ENCODE data around the gene GPD2. TPM values are rescaled to one million over a fixed set of nuclear protein-coding genes. Genes with fewer than 3 reads are reported as not detected.

The GPD2 gene
- total and polyA plus RNA-seq, 2 of the 4 experiments (the other 2 are of a cell fraction) = 20.4 to 100 TPM

DNA sequence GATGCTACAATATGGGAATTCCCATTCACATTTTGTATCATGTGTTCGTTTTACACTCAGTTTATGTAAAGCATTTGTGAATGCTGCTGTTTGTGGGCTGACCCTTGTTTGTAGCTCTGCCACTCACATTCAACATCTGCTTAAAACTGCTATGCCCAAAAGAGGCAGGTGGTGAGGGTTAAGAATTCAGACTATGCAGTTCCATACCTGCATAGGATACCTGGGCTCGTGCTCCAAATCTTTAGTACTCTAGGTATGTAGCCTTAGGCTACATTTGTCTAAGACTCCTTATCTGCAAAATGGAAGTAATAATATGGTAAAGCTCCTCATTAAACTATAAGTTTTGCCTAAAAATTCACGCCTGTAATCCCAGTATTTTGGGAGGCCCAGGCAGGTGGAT lies 199.5 kb downstream of the GPD2 start:
- Histone ChIP-seq H3K27me3 (ENCODE audit: control insufficient read depth, insufficient read depth, low read length) (no peaks in the 10 kb centered on the region), H2BK20ac (ENCODE audit: low read depth, low read length) (no peak overlapping the region), H3K9ac (ENCODE audit: low read depth, low read length) (no peak overlapping the region), H3K4me1 (ENCODE audit: control insufficient read depth, insufficient read depth, low read length) (no peaks in the 10 kb centered on the region), H3K56ac (ENCODE audit: extremely low read depth, insufficient read depth, low read length) (no peak overlapping the region), H3K14ac (replicated peaks; ENCODE audit: low read depth, low read length) (no peak overlapping the region), H3K9me1 (ENCODE audit: insufficient read depth, low read length) (no peaks in the 10 kb centered on the region), H3K23ac (ENCODE audit: low read depth, low read length) (no peak overlapping the region), H4K91ac (ENCODE audit: insufficient read depth, low read depth, low read length) (no peak overlapping the region), H2AK5ac (ENCODE audit: low read depth, low read length) (no peak overlapping the region), H3K4me2 (ENCODE audit: low read depth, low read length) (no peak overlapping the region), H3K4me3 (ENCODE audit: insufficient read depth, low read depth, low read length) (no peak overlapping the region), H3K18ac (ENCODE audit: low read depth, low read length) (no peak overlapping the region), H3K4ac (ENCODE audit: low read depth, low read length) (no peak overlapping the region), H4K8ac (ENCODE audit: low read depth in 2 of 2, low read length in 2 of 2) (no peak overlapping the region), H3K36me3 (ENCODE audit: control insufficient read depth, insufficient read depth, low read length) (no peaks in the 10 kb centered on the region), H3K79me1 (ENCODE audit: low read depth in 1 of 2, low read length in 2 of 2) (no peaks in the 10 kb centered on the region), H4K20me1 (ENCODE audit: insufficient read depth, low read length) (no peaks in the 10 kb centered on the region), H3K27ac (ENCODE audit: insufficient read depth, low read length) (no peak overlapping the region), H4K5ac (ENCODE audit: low read depth, low read length) (no peak overlapping the region), H2AFZ (replicated peaks; ENCODE audit: low read length, poor library complexity) (no peak overlapping the region), H2AK9ac (replicated peaks; ENCODE audit: low read depth, low read length, poor library complexity) (no peak overlapping the region), H2BK15ac (ENCODE audit: low read depth, low read length) (no peak overlapping the region), H2BK120ac (ENCODE audit: low read depth, low read length) (no peak overlapping the region), H2BK5ac (ENCODE audit: low read depth, low read length, poor library complexity, severe bottlenecking) (no peak overlapping the region), H3K9me3 (ENCODE audit: control insufficient read depth, insufficient read depth, low read length) (no peaks in the 10 kb centered on the region)
- dilution Hi-C loops (cut with HindIII; ENCODE audit: low sequenced_read_pairs, unreplicated experiment) (no loop called here), intact Hi-C loops (cut with micrococcal nuclease) (no loop called here), in situ Hi-C loops (cut with MboI; ENCODE audit: low sequenced_read_pairs) (no loop called here)
- TF ChIP-seq RFX5 (IDR thresholded peaks at IDR 0.05; ENCODE audit: low read depth, low read length) (no peak), MXI1 (IDR thresholded peaks at IDR 0.05; ENCODE audit: borderline replicate concordance, low read depth, low read length) (no peak), RAD21 (IDR thresholded peaks at IDR 0.05; ENCODE audit: low read length) (no peak)
- TF ChIP-seq, protein P1, sequence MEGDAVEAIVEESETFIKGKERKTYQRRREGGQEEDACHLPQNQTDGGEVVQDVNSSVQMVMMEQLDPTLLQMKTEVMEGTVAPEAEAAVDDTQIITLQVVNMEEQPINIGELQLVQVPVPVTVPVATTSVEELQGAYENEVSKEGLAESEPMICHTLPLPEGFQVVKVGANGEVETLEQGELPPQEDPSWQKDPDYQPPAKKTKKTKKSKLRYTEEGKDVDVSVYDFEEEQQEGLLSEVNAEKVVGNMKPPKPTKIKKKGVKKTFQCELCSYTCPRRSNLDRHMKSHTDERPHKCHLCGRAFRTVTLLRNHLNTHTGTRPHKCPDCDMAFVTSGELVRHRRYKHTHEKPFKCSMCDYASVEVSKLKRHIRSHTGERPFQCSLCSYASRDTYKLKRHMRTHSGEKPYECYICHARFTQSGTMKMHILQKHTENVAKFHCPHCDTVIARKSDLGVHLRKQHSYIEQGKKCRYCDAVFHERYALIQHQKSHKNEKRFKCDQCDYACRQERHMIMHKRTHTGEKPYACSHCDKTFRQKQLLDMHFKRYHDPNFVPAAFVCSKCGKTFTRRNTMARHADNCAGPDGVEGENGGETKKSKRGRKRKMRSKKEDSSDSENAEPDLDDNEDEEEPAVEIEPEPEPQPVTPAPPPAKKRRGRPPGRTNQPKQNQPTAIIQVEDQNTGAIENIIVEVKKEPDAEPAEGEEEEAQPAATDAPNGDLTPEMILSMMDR (conservative IDR thresholded peaks at IDR 0.05; ENCODE audit: low read depth, low read length) = no peak
- TF ChIP-seq, protein P2, sequence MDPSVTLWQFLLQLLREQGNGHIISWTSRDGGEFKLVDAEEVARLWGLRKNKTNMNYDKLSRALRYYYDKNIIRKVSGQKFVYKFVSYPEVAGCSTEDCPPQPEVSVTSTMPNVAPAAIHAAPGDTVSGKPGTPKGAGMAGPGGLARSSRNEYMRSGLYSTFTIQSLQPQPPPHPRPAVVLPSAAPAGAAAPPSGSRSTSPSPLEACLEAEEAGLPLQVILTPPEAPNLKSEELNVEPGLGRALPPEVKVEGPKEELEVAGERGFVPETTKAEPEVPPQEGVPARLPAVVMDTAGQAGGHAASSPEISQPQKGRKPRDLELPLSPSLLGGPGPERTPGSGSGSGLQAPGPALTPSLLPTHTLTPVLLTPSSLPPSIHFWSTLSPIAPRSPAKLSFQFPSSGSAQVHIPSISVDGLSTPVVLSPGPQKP (IDR thresholded peaks at IDR 0.05; ENCODE audit: borderline replicate concordance, low read depth, low read length) = no peak
- ATAC-seq (ENCODE audit: low read depth) = no peak
- ChIA-PET POLR2A (ENCODE audit: unreplicated experiment) (no interaction called here), CTCF (no interaction called here)
- no peak for DNase-seq
- BruUV-seq (replicated peaks) = no TSS peak
- no CpG with 5 or more reads among the region's 3 CpGs for WGBS, 2 experiments (ENCODE audit: extremely low coverage in 2 of 2, insufficient read length in 1 of 2)

Other genes with a start within 250 kb of the GPD2 start
- gene NR4A2, start 103.7 kb upstream of the GPD2 start, total RNA-seq (2012; rRNA removed) = 0.72 and 2.8 TPM in 2 replicates
- gene NR4A2, start 103.7 kb upstream of the GPD2 start, polyA plus RNA-seq (2012; rRNA removed) = 2.3 and 13.6 TPM in 2 replicates

Measured in IMR-90 (cell line).